Retina (tissue), 1 donor: ENCODE measurements around the gene SLC5A1.
A peak's percentile ranks its signal among the peaks of the same experiment; 100 is the strongest.
"Not testable (repeated sequence)": the region's sequence is repeated elsewhere in the genome, so short reads cannot be mapped to it uniquely, and the experiment has no call there.

Experiments
- DNase-seq: peaks from one replicate; pipeline ENCODE4 v3.0.0-alpha.2; 2016

The SLC5A1 gene

GRCh38 chr22:32097881-32098499 is 54.9 kb downstream of the SLC5A1 start:
- no peak for DNase-seq

DNA sequence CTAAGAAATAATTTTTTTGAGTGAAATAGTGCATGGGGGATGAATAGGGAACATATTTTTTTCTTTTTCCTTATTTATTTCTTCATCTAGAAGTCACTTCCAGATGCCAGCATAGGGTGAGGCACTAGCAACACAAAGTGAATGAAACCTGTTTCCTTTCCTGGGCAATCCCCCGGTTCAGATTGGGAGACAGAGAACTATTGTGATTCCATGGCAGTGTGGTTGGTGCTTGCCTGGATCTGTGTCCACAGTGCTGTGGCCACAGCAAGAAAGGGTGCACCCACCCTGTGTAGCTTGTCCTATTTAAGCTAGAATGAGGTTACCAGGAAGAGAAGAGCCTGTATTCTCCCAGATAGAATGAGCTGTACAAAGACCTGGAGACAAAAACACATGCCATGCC is 57.6 kb downstream of the SLC5A1 start:
- no peak for DNase-seq

- DNase-seq, result no peak
Measured at GRCh38 chr22:32103658-32104315, 60.7 kb downstream of the SLC5A1 start.

DNA sequence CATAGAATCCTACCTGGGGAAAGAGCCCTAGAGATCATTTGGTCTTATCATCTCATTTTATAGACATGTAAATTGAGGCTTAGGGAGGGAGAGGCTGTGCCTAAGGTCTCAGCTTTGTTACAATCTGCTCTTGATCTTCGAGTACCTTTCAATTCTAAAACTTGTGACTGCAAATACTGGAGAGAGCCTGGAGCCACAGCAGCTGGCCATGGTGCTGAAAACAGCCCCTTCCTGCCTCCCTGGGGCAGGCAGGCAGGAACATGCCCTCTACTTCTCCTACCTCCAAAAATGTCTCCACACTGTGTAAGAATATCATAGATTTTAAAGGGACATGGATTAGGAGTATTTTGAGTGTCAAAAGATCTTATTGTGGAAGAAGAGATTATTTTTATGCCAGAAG is 63.9 kb downstream of the SLC5A1 start:
- no peak for DNase-seq

DNA sequence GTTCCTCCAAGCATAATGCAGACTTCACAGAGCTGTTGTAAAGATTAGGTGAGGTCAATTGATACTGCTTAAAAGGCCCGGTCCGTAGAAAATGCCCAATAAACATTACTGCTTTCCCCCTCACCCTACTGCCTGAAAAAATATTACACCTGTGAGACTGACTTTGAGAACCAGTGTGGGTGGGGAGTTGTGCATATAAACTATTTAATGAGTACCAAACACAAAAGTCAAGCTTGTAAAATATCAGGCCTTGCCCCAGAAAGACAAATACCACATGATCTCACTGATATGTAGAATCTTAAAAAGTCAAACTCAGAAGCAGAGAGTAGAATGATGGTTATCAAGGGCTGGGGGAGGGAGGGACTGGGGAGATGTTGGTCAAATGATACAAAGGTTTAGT is 69.3 kb downstream of the SLC5A1 start:
- DNase-seq, result no peak

GRCh38 chr22:32119568-32120235 is 76.6 kb downstream of the SLC5A1 start:
- no peak for DNase-seq

DNA sequence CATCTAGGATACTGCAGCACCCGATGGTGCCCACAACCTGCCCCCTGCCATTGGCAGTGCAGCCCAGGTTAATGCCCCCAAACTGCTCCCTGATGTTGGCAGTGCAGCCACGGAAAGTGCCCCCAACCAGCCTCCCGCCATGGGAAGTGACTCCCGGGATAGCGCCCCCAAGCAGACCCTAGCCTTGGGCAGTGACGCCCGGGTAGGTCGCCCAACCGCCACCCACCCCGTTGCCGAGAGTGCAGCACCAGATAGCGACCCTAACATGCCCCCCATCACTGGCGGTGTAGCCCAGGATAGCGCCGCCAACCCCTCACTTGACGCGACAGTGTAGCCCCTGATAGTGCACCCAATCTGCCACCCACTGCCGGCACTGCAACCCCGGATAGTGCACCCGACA is 77.5 kb downstream of the SLC5A1 start:
- DNase-seq, result no peak

GRCh38 chr22:32122899-32123298 is 79.8 kb downstream of the SLC5A1 start:
- DNase-seq, result no peak

DNA sequence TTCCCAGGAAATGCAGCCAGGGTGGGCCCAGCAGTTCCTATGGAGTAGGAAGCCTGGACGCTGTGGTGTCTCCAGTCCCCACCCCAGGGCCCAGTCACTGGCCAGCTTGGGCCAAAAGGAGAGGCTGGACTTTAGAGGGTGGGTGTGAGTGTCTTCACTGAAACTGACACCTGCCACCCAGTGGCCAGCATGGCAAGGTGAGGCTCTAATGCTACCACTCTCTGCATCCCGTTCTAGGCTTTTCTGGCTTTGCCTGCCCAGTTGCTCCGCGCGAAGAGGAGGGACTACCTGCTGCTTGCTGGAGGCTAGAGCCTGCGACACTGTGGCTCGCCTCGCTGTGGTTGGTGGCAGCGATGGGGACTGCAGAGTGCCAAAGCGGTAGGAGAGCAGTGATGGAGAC is 80.6 kb downstream of the SLC5A1 start:
- DNase-seq, result no peak

GRCh38 chr22:32127904-32128303 is 84.8 kb downstream of the SLC5A1 start:
- no peak for DNase-seq

GRCh38 chr22:32130464-32130863 is 87.4 kb downstream of the SLC5A1 start:
- no peak for DNase-seq

DNA sequence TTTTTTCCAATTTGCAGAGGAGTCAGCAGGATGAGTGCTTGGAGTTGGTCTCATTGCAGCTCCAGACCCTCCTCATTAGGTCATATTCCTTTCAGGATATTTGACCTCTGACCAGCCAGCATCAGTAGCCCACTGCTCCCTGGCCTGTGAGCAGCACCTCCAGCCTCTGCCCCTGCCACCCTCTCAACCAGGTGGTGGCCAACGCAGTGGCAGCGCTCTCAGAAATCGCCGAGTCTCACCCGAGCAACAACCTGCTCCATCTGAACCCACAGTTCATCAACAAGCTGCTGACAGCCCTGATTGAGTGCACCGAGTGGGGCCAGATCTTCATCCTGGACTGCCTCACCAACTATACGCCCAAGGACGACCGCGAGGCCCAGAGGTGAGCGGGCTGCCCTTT is 89.1 kb downstream of the SLC5A1 start:
- DNase-seq, result no peak

DNA sequence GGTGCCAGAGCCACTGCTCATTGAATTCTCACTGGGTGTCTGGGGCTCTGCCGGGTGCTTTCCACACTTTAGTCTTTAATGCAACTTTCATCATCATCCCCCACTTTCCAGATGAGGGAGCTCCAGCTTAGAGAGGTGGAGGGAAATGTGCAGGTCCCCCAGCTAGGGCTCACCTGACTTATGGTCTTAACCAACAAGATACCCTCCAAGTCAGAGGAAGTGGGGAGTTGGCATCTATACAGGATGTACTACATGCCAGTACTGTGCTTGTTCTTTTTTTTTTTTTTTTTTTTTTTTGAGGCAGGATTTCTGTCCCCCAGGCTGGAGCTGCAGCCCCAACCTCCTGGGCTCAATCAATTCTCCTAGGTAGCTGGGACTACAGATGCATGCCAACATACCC is 89.7 kb downstream of the SLC5A1 start:
- DNase-seq, result no peak

DNA sequence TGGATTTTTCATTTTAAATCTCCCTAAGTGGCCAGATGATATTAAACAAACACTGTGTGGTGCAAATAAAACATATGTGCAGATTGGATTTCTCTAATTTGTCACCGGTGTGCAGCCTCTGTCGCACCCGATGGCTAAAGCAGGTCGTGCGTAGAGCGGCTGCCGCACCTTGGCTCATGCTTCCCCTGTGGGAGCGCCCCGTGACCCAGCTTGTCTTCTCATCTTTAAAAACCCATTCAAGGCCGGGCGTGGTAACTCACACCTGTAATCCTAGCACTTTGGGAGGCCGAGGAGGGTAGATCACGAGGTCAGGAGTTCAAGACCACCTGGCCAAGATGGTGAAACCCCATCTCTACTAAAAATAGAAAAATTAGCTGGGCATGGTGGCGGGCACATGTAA is 91.7 kb downstream of the SLC5A1 start:
- DNase-seq, result not testable (repeated sequence)

DNA sequence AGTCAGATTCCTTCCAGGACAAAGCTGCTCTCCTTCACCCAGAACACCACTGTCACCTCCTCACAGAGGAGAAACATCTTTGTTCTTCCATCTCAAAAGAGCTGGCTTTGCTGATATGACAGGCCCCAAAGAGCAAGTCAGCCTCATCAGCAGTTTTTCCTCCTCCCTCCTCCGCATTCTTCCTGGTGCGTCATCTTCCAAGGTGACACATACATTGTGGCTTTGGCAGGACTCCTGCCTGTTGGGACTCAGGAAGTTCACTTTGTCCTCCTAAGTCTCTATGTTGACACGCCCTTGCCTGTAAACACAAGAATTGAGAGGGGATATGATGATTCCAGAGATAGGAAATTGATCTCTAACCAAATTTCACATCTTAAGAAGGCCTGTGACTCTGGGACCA is 92.9 kb downstream of the SLC5A1 start:
- DNase-seq, result not testable (repeated sequence)

- not testable (repeated sequence) for DNase-seq
Measured at GRCh38 chr22:32136881-32137280, 93.8 kb downstream of the SLC5A1 start.

GRCh38 chr22:32137731-32138324 is 94.8 kb downstream of the SLC5A1 start:
- DNase-seq, result not testable (repeated sequence)

DNA sequence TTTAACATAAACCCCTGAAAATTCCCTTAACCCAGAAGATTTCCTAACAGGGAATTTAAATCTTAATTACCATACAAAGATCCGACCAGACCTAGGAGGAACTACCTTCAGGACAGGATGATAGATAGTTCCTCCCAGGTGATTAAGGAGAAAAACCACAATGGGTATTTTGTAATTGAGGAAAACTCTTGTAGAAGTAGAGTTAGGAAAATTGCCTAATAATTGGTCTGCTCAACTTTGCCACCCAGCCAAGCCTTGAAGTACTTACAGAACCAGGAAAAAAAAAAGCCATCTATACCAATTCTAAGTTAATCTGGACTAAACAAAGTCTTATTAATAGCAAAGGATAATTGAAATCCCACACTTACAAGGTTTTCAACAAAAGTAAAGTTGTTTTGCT is 95.5 kb downstream of the SLC5A1 start:
- not testable (repeated sequence) for DNase-seq

GRCh38 chr22:32140688-32141087 is 97.6 kb downstream of the SLC5A1 start:
- peak; percentile 6 for DNase-seq

DNA sequence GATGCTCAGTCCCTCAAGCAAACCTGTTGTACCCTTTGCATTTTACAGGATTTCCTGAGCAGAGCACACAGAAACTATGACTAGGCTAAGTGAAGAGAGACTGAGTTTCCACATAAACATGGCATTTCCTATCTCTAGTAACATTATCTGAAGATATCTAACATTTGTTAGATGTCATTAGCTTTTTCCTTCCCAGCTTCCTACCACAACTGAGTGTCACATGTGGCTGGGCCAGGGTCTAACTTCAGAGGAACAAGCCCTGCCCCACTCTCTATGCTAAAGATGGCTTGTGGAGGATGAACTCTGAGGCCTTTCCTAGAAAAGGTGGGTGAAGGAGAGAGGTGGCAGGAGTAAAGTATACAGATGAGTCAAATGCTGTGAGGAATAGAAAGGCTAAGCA is 99.5 kb downstream of the SLC5A1 start:
- DNase-seq, result no peak

DNA sequence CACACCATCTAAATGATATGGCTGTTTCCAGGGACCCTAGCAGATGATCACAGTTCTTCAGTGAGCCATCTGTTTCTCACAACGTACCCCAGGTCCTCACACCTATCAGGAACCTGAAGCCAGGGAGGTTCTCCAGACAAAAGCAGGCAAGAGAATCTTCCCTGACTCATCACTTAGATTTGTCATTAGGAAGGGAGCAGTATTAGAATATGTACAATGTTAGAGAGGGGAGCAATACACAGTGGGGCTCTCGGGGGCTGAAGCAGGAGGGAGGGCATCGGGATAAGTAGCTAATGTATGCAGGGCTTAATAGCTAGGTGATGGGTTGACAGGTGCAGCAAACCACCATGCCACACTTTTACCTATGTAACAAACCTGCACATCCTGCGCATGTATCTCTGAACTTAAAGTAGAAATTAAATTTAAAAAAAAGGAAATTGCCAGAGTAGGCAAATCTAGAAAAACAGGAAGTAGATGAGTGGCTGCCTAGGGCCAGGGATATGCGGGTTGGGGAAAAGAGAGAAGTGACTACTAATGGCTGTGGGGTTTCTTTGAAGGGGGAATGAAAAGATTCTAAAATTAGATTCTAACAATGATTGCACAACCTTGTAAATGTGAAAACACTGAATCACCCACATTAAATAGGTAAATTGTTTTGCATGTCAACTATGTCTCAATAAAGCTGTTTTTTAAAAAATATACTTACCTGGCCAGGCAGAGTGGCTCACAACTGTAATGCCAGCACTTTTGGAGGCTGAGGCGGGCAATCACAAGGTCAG is 101.6 kb downstream of the SLC5A1 start:
- no peak for DNase-seq

GRCh38 chr22:32147128-32147527 is 104.1 kb downstream of the SLC5A1 start:
- not testable (repeated sequence) for DNase-seq

GRCh38 chr22:32148372-32148771 is 105.3 kb downstream of the SLC5A1 start:
- DNase-seq, result not testable (repeated sequence)
